ENCODE data around the gene BLTP3A.

DNA sequence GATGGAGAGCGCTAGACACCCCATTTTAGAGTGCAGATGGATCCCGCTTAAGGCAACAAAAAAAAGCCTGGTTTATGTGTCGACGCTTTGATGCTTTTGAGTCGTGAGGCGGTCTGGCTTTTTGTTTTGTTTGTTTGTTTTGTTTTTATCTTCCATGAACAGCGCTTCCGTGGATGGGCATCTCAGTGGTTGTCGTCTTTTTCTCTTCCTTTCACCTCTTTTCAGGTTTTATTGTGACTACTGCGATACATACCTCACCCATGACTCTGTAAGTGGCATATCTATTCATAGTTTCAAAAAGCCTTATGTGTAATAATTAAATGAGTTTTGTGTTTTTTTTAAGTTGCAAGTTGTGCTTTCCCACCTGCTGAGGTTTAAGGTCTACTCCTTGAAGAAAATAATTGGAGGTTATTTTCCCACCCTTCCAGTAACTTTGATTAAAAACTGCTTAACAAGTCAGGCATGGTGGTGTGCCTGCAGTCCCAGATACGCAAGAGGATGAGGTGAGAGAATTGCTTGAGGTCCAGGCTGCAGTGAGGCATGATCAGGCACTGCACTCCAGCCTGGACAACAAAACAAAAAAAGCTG lies 34.1 kb upstream of the BLTP3A start:
- no peak for TF ChIP-seq CTBP1 (IDR thresholded peaks at IDR 0.05; ENCODE audit: borderline replicate concordance)
- no peak for TF ChIP-seq SP1 (IDR thresholded peaks at IDR 0.05)
- TF ChIP-seq, protein P1, sequence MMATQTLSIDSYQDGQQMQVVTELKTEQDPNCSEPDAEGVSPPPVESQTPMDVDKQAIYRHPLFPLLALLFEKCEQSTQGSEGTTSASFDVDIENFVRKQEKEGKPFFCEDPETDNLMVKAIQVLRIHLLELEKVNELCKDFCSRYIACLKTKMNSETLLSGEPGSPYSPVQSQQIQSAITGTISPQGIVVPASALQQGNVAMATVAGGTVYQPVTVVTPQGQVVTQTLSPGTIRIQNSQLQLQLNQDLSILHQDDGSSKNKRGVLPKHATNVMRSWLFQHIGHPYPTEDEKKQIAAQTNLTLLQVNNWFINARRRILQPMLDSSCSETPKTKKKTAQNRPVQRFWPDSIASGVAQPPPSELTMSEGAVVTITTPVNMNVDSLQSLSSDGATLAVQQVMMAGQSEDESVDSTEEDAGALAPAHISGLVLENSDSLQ (IDR thresholded peaks at IDR 0.05) = no peak
- TF ChIP-seq SUZ12 (IDR thresholded peaks at IDR 0.05) = no peak
